DMS153 (cell line): Measurements from ENCODE around the gene SLC35G3.
A peak's percentile ranks its signal among the peaks of the same experiment; 100 is the strongest.
"Not testable (repeated sequence)": the region's sequence is repeated elsewhere in the genome, so short reads cannot be mapped to it uniquely, and the experiment has no call there.

Experiments used
- DNase-seq: peaks from one replicate; lab custom pipeline; 2025; lab: John Stamatoyannopoulos, UW

The SLC35G3 gene

DNA sequence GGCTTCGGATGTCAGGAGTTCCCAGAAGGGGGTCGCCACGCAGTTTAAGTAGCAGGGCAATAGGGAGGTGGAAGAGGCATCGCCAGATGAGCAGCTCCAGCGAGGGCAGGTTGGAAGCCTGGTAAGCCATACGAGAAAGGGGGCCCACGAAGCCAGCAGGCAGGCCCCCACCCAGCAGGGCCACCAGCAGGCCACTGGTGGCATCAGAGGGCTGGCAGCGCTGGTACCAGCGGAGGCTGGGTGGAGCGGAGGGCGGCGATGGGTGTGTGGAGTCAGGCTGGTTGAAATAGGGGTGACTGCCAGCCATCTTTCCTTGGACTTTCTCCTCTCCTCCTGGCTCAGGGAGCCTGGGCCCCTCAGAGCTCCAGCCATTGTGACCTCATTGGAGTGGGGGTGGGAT, at the start of gene SLC35G3:
TSS of gene SLC35G3 (minus strand) at position 393 of the 400 bp plus-strand sequence. CDS start at position 307, 86 bp downstream.
- DNase-seq = not testable (repeated sequence)

GRCh38 chr17:35243561-35244340, 49.6 kb upstream of the SLC35G3 start:
- peak; percentile 2 for DNase-seq

DNA sequence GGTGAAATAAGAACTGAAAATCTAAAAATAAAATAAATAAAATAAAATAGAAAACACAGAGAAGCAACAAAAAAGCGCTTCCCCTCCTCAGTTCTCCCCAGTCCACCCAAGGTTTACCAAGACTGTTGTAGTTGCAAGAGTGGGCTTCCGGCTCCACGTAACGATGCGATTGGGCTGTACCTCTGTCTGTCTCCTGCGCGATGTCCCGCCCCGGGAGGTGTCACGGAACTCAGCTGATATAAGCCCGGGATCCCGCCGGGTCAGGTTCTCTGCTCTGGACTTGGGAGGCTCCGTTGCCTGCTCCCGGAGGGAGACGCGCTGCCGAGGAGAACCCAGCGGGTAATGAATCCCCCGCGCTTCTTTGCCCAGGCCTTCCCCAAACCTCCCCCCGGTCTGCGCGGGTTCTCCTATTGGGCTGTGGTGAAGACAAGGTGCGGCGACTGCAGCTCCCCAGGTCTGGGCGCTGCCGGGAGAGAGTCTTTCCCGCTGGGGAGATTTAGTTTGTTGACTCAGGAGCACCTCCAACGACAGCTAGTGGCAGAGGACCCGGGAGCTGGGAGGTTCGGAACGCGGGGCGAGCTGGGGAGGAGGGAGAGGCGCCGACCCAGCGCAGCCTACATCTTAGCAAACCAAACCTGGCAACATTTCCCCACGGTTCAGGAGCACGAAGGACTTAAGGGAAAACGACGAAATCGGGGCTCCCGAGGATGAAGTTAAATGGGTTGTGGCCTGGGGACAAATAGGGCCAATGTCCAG, 48.8 kb upstream of the SLC35G3 start, which contains the start of gene SLFN5:
TSS of gene SLFN5 (plus strand) at position 268 of the 756 bp plus-strand sequence. CDS start 15,619 bp downstream, outside the sequence.
- peak; percentile 77 for DNase-seq

DNA sequence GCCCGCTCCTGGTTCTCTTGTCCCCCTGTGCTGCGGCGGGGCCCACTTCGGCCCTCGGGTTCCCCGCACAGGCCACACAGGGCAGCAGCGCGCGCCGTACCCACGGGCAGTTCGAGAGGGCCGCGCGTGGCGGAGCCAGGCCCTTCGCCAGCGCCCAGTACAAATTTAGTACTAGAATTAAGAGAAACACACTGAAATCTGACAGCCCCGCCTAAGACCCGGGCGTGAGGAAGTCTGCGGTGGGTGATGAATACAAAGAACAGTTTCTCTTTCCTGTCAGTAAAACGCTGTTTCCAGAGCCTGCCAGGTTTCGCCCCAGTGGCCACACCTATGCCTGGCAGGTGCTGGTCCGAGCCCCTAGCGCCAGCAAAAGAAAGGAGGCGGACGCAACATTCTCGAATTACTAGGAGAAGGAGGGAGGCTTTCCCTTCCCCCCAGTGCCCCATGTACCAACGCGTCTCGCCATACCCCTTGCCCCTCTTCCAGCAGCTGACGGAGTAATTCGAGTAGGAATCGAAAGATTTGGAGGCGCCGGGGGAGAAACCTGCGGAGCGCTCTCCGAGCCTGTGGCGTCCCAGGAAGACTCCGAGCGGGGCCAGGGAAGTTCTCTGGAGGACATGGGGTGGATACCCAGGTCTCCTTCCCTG, 48.1 kb upstream of the SLC35G3 start:
- peak; percentile 72 for DNase-seq

DNA sequence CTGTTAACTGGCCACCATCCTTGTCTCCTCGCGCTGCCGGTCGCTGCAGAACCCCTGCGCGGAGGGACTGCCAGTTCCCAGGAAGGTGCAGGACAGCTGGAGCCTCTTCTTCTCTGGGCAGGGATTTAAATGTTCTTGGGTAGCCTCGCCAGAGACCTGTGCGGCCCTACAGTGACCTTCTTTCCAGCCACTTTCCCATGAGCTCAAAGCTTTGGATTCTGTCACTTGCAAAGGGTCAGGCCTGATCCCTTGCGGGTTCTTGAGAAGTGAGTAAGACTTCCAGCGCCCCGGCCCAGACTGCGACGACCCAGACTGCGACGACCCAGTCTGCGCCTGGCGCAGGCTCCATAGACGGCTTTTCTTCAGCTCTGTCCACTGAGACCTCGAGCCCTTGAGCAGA, 47.3 kb upstream of the SLC35G3 start:
- DNase-seq = no peak

DNA sequence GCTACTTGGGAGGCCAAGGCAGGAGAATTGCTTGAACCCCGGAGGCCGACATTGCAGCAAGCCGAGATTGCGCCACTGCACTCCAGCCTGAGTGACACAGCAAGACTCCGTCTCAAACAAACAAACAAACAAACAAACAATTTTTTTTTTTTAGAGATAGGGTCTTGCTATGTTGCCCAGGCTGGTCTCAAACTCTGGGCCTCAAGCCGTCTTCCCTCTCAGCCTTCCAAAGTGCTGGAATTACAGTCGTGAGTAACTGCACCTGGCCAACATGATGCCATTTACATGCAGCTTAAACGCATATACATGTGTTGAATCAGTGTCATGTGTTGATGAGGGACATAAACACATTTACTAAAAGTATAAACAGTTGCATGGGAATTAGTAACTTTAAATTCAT, 46.7 kb upstream of the SLC35G3 start:
- DNase-seq = no peak

DNA sequence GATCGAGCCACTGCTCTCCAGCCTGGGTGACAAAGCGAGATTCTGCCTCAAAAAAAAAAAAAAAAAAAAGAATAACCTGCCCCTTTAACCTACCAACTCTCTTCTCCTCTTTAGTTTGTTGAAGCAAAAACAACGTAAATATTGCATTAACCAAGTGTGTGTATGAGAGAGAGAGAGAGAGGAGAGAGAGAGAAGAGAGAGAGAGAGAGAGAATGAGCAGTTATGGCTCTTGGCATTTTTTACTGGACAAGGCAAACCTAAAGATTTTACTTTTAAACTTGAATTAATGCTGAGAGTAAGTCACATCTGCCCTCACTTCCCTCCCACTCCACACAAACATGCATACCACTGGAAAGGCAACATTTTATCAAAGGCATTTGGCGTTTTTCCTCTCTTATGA, 45.6 kb upstream of the SLC35G3 start:
- DNase-seq = no peak

GRCh38 chr17:35238821-35239220, 44.6 kb upstream of the SLC35G3 start:
- no peak for DNase-seq

DNA sequence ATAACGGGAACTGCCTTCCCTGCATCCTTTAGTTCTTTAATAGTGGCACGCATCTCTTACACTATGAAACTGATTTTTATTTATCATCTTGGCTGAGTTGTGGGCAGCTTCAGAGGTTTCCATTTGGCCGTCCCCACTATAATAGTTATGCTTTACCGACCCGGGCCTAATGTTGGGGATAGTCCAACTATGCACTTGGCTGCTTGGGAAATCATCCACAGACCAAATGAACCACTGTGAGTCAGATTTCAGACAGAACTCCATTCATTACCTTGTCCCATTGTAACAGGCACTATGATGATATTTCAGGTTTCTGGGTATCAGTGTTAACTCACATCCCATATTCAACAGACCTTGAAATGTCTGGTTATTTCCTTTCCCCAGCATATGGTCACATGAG, 42.6 kb upstream of the SLC35G3 start:
- DNase-seq = no peak

GRCh38 chr17:35235917-35236316, 41.7 kb upstream of the SLC35G3 start:
- no peak for DNase-seq

DNA sequence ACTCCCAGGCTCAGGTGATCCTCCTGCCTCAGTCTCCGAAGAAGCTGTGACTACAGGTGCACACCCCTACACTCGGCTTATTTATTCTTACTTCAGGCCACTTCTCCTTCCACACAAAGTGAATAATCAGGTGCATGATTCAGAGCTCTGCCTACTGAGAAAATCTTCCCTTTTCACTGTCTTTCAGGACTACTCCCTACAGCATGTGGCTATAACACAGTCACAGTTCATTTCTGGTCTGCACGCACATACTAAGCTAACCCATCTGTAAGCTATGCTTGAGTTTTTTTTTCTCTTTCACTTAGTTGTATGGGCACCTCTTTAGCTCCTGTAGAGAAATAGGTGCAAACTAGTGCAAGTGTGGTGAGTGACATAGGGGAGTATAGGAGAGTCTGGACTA, 41.1 kb upstream of the SLC35G3 start:
- DNase-seq = no peak

GRCh38 chr17:35234315-35234714, 40.1 kb upstream of the SLC35G3 start:
- DNase-seq = not testable (repeated sequence)

DNA sequence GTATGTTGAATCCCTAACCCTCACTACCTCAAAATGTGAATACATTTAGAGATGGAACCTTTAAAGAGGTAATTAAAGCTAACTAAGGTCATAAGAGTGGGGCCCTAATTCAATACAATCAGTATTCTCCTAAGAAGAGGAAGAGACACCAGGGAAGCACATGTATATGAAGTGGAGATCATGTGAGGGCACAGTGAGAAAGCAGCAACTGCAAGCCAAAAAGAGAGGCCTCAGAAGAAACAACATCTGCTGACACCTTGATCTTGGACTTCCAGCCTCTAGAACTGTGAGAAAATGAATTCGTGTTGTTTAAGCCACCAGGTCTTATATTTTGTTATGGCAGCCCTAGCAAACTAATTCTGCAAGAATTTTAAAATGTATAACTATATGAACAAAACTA, 35.4 kb upstream of the SLC35G3 start:
- DNase-seq = no peak

GRCh38 chr17:35227546-35227945, 33.4 kb upstream of the SLC35G3 start:
- no peak for DNase-seq

- no peak for DNase-seq
Observed at GRCh38 chr17:35224436-35224835, 30.2 kb upstream of the SLC35G3 start.

- no peak for DNase-seq
Observed at GRCh38 chr17:35222452-35222851, 28.3 kb upstream of the SLC35G3 start.

DNA sequence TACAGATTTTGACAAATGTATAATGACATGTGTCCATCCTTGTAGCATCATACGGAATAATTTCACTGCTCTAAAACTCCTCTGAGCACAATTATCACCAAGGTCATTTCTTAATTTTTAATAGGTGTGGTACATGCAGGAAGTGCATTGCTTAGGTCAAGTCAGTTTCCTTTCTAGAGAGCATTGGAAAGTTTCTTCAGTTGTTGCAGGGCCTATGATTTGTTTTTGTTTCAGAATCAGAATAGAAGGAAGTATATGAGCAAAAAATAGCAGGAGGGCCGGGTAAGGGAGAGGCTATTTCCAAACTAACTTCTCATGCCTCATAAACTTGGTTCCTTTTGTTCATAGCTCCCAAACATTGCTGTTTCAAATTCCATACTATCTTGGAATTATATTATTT, 24.7 kb upstream of the SLC35G3 start:
- DNase-seq = no peak

DNA sequence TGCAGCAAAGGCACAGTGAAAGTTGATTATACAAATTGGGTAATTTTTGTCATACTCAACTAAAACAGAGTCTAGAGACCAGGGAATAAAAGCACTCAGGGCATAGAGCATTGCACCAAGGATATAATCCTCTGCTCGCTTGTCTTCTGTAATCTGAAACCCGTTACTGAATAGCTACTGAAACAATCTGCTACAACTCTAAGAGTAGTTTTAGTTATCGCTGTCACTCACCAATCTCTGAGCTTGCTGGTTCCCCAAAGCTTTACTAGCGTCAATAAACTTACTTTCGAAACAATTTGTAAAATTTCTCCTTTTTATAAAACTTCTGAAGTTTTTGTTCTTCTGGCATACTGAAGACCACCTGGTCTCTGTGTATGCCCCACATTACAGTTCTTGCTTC, 22.9 kb upstream of the SLC35G3 start:
- no peak for DNase-seq

DNA sequence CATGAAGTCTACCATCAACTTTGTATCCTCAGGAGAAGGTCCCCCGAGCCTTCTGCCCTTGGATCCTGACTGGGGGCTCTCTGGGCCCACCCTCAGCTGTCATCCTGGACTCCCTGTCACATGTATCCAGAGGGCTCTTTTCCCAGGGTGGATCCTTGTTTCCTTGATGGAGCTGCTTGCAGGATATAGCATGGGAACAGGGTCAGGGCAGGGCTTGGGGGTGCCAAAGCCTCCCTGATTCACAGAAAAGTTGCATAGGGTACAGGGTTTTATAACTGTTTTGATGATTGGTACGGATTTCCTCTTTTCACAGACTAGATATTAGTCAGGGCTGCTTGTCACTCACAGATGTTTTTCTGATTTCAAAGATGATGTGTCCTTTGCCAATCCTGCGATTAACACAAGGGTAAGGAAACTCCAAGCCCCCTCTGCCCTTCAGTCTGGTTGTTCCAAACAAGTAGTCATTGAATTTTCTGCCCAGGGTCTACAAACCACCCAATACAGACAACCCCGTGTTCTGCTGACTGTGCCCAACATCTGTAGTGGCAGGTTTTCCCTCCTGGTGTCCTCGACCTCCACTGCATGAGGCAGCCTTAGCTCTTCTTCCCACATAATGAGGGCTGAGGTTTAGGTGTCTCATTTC, 20.6 kb upstream of the SLC35G3 start:
- no peak for DNase-seq

GRCh38 chr17:35214192-35214591, 20.0 kb upstream of the SLC35G3 start:
- DNase-seq = no peak

GRCh38 chr17:35213412-35213940, 19.3 kb upstream of the SLC35G3 start:
- DNase-seq = no peak

- no peak for DNase-seq
Observed at GRCh38 chr17:35212668-35213067, 18.5 kb upstream of the SLC35G3 start.
